Measurements from ENCODE around the gene ADGRG2. TPM values are rescaled to one million over a fixed set of nuclear protein-coding genes. Genes with fewer than 3 reads are reported as not detected.
A peak's percentile ranks its signal among the peaks of the same experiment; 100 is the strongest.

Gene ADGRG2
- total and polyA plus RNA-seq, 2 experiments from 2014 or later, result 1.4 to 2.9 TPM

DNA sequence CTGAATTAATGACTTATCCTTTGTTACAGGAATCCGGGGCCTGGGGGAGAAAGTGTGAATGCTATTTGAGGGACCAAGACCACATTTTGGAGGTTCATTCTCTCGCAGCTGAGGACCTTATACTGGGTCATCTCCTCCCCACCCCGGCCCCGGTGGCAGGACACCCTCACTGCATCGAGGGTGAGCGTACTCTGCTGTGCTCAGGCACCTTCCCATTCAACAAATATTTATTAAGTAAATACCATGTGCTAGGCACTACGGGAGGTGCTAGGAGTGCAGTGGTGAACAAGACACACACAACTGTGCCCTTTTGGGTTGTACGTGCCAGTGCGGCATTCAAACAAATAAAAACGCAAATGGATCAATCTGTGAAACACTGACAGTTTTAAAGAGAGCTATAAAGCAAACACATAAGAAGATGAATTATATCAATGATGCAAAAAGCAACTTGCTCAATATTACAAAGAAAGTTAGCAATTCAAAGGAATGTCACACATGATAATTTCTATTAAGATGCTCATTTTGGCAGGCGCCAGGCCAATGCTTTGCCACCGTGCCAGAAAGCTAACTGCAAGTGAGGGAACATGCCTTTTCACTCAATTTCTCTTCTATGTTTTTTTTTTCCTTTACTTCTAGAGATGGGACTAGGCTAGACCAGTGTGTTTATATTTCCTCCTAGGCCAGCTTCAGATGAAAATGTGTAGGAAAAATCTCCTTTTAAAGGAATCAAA, 24.6 kb downstream of the ADGRG2 start:
- peaks cover 9% of the 10 kb centered on the region for H3K4me1 ChIP-seq (ENCODE audit: low read depth)
- no peak overlapping the region for H3K4me3 ChIP-seq
- no peaks in the 10 kb centered on the region for H3K27me3 ChIP-seq
- TF ChIP-seq CTCF (IDR thresholded peaks at IDR 0.05; ENCODE audit: low read depth, low read length), result no peak
- DNase-seq (ENCODE audit: low read depth in 1 of 2, low spot score in 1 of 2), result no peak
- no peaks in the 10 kb centered on the region for H3K9me3 ChIP-seq (ENCODE audit: low read depth)
- H3K27ac ChIP-seq, result no peak overlapping the region
- no peaks in the 10 kb centered on the region for H3K36me3 ChIP-seq

DNA sequence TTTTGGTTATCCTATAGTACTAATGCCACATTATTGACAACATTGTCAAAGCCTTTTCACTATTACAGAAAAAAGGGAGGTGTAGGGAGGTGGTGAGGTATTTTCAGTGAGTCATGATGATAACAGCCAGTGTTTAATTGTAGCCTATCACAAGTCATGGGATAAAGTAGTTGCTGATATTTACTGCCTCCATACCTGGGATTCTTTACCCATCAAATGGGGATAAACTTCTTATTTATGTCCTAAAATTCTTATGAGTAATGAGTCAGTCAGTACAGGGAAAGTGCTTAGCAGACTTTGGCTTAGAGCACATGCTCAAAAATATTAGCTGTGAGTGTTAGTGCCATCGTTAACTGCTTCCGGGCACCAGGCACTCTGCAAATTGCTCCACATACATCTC, 25.7 kb downstream of the ADGRG2 start:
- Histone ChIP-seq H3K4me1 (ENCODE audit: low read depth) (peaks cover 9% of the 10 kb centered on the region), H3K27me3 (no peaks in the 10 kb centered on the region), H3K9me3 (ENCODE audit: low read depth) (no peaks in the 10 kb centered on the region), H3K4me3 (no peak overlapping the region), H3K27ac (no peak overlapping the region), H3K36me3 (no peaks in the 10 kb centered on the region)
- DNase-seq (ENCODE audit: low read depth in 1 of 2, low spot score in 1 of 2), result no peak
- no peak for TF ChIP-seq CTCF (IDR thresholded peaks at IDR 0.05; ENCODE audit: low read depth, low read length)

DNA sequence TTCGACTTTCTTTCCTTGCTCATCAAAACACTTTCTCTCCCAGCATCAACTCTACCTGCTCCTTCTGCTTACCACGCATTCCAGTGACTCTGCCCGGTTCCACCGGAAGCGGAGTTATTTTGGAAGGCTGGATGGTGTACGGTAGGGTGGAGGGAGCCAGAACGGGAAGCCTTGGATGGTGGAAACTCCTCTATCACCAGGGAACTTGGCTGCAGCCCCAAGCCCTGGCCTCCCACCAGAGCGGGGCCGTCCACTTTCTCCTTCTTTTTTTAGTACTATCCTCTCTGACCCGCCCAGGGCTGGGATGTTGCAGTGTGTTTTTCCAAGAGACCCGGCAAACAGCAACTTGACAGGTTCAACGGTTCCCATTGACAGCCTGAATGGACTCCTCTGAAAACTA, 27.6 kb downstream of the ADGRG2 start:
- peak in 1 of 2 donors; percentile 23 for DNase-seq (ENCODE audit: low read depth in 1 of 2, low spot score in 1 of 2)
- TF ChIP-seq CTCF (IDR thresholded peaks at IDR 0.05; ENCODE audit: low read depth, low read length), result no peak
- Histone ChIP-seq H3K4me1 (ENCODE audit: low read depth) (peaks cover 9% of the 10 kb centered on the region), H3K9me3 (ENCODE audit: low read depth) (no peaks in the 10 kb centered on the region), H3K27me3 (no peaks in the 10 kb centered on the region), H3K36me3 (no peaks in the 10 kb centered on the region), H3K4me3 (no peak overlapping the region), H3K27ac (peak overlapping the region; percentile 22)

DNA sequence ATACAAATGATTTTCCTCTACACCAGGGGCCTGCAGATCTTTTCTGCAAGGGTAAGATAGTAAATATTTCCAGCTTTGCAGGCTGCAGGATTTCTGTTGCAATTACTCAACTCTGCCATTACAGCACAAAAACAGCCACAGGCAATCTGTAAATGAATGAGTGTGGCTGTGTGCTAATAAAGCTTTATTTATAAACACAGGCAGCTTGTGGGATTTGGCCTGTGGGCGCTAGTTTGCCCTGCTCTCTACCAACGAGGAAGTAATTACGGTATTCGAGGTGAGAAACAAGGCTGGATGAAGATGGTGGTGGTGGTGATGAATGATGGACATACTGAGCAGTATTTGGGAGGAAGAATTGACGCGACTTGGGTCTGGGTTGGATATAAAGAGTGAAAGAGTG, 30.7 kb downstream of the ADGRG2 start:
- H3K27me3 ChIP-seq, result no peaks in the 10 kb centered on the region

DNA sequence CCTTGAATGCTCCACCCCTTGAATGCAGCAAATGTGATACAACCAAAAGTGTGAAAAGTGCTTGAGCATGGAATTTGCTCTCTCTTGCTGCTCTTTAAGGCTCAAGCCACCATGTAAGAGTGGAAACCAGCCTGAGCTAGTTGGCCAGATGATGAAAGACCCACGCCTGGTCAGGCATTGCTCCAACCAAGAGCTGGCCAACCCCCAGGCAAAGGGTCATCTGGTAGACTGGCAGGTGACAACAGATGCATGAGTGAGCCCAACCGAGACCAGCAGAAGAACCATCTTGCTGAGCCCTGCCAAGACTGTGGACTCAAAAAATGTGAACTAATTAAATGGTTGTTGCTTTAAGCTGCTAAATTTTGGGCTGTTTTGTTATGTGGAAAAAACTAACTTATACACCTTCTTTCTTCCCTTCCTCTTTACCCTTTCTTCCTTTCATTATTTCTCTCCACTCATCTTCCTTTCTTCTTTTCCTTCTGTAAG, 32.7 kb downstream of the ADGRG2 start:
- DNase-seq (ENCODE audit: low read depth in 1 of 2, low spot score in 1 of 2), result no peak
- H3K27me3 ChIP-seq, result no peaks in the 10 kb centered on the region
- no peak overlapping the region for H3K4me3 ChIP-seq
- no peak overlapping the region for H3K27ac ChIP-seq
- no peaks in the 10 kb centered on the region for H3K9me3 ChIP-seq (ENCODE audit: low read depth)
- peaks cover under 1% of the 10 kb centered on the region for H3K4me1 ChIP-seq (ENCODE audit: low read depth)
- no peaks in the 10 kb centered on the region for H3K36me3 ChIP-seq
- TF ChIP-seq CTCF (IDR thresholded peaks at IDR 0.05; ENCODE audit: low read depth, low read length), result no peak

More for the DNA sequence above, 30.7 kb downstream of the ADGRG2 start:
- Histone ChIP-seq H3K36me3 (no peaks in the 10 kb centered on the region), H3K4me1 (ENCODE audit: low read depth) (peaks cover 9% of the 10 kb centered on the region), H3K9me3 (ENCODE audit: low read depth) (no peaks in the 10 kb centered on the region), H3K27ac (no peak overlapping the region), H3K4me3 (no peak overlapping the region)
- no peak for TF ChIP-seq CTCF (IDR thresholded peaks at IDR 0.05; ENCODE audit: low read depth, low read length)
- no peak for DNase-seq (ENCODE audit: low read depth in 1 of 2, low spot score in 1 of 2)
